ENCODE measurements around the gene PWP2.
"Not testable (repeated sequence)": the region's sequence is repeated elsewhere in the genome, so short reads cannot be mapped to it uniquely, and the experiment has no call there.

PWP2 gene

GRCh38 chr21:44127827-44128226, 20.6 kb downstream of the PWP2 start:
- CTCF ChIA-PET; H3K4me1 ChIP-seq (ENCODE audit: control extremely low read depth in 1 of 4, control insufficient read depth in 4 of 4, insufficient read depth in 4 of 4, low read length in 3 of 4); H3K4me3 ChIP-seq (ENCODE audit: control insufficient read depth in 1 of 7, extremely low read depth in 1 of 7, insufficient read depth in 4 of 7, low read depth in 2 of 7, low read length in 6 of 7); H3K9me3 ChIP-seq (ENCODE audit: control extremely low read depth in 1 of 5, control insufficient read depth in 4 of 5, insufficient read depth in 2 of 5, low read depth in 1 of 5, low read length in 4 of 5); POLR2A ChIA-PET; H3K36me3 ChIP-seq (ENCODE audit: control insufficient read depth in 4 of 4, insufficient read depth in 4 of 4, low read length in 3 of 4); H3K27ac ChIP-seq (ENCODE audit: insufficient read depth in 1 of 2, low read depth in 1 of 2, low read length in 2 of 2, poor library complexity in 1 of 2, severe bottlenecking in 2 of 2); H3K27me3 ChIP-seq (replicated peaks in 2 of 5; ENCODE audit: control insufficient read depth in 4 of 5, insufficient read depth in 5 of 5, low read length in 4 of 5); DNase-seq: not testable (repeated sequence)
- WGBS (ENCODE audit: insufficient coverage): no CpG with 5 or more reads among the region's 19 CpGs

GRCh38 chr21:44133715-44134057, 26.5 kb downstream of the PWP2 start:
- H3K27ac ChIP-seq (ENCODE audit: insufficient read depth in 1 of 2, low read depth in 1 of 2, low read length in 2 of 2, poor library complexity in 1 of 2, severe bottlenecking in 2 of 2); H3K9me3 ChIP-seq (ENCODE audit: control extremely low read depth in 1 of 5, control insufficient read depth in 4 of 5, insufficient read depth in 2 of 5, low read depth in 1 of 5, low read length in 4 of 5); H3K36me3 ChIP-seq (ENCODE audit: control insufficient read depth in 4 of 4, insufficient read depth in 4 of 4, low read length in 3 of 4); H3K4me1 ChIP-seq (ENCODE audit: control extremely low read depth in 1 of 4, control insufficient read depth in 4 of 4, insufficient read depth in 4 of 4, low read length in 3 of 4); CTCF ChIA-PET; DNase-seq; H3K27me3 ChIP-seq (replicated peaks in 2 of 5; ENCODE audit: control insufficient read depth in 4 of 5, insufficient read depth in 5 of 5, low read length in 4 of 5); POLR2A ChIA-PET: not testable (repeated sequence)
- peak overlapping the region in 1 of 7 experiments; percentile 51 for H3K4me3 ChIP-seq (ENCODE audit: control insufficient read depth in 1 of 7, extremely low read depth in 1 of 7, insufficient read depth in 4 of 7, low read depth in 2 of 7, low read length in 6 of 7)
- no CpG with 5 or more reads among the region's 35 CpGs for WGBS (ENCODE audit: insufficient coverage)

GRCh38 chr21:44134732-44135131, 27.5 kb downstream of the PWP2 start:
- H3K9me3 ChIP-seq (ENCODE audit: control extremely low read depth in 1 of 5, control insufficient read depth in 4 of 5, insufficient read depth in 2 of 5, low read depth in 1 of 5, low read length in 4 of 5); CTCF ChIA-PET; H3K27me3 ChIP-seq (replicated peaks in 2 of 5; ENCODE audit: control insufficient read depth in 4 of 5, insufficient read depth in 5 of 5, low read length in 4 of 5); H3K27ac ChIP-seq (ENCODE audit: insufficient read depth in 1 of 2, low read depth in 1 of 2, low read length in 2 of 2, poor library complexity in 1 of 2, severe bottlenecking in 2 of 2); H3K4me3 ChIP-seq (ENCODE audit: control insufficient read depth in 1 of 7, extremely low read depth in 1 of 7, insufficient read depth in 4 of 7, low read depth in 2 of 7, low read length in 6 of 7); H3K36me3 ChIP-seq (ENCODE audit: control insufficient read depth in 4 of 4, insufficient read depth in 4 of 4, low read length in 3 of 4); DNase-seq; POLR2A ChIA-PET; H3K4me1 ChIP-seq (ENCODE audit: control extremely low read depth in 1 of 4, control insufficient read depth in 4 of 4, insufficient read depth in 4 of 4, low read length in 3 of 4): not testable (repeated sequence)
- WGBS (ENCODE audit: insufficient coverage): no CpG with 5 or more reads among the region's 8 CpGs

GRCh38 chr21:44138039-44138438, 30.8 kb downstream of the PWP2 start:
- CTCF ChIA-PET; H3K9me3 ChIP-seq (ENCODE audit: control extremely low read depth in 1 of 5, control insufficient read depth in 4 of 5, insufficient read depth in 2 of 5, low read depth in 1 of 5, low read length in 4 of 5); POLR2A ChIA-PET; DNase-seq; H3K4me1 ChIP-seq (ENCODE audit: control extremely low read depth in 1 of 4, control insufficient read depth in 4 of 4, insufficient read depth in 4 of 4, low read length in 3 of 4); H3K27ac ChIP-seq (ENCODE audit: insufficient read depth in 1 of 2, low read depth in 1 of 2, low read length in 2 of 2, poor library complexity in 1 of 2, severe bottlenecking in 2 of 2); H3K36me3 ChIP-seq (ENCODE audit: control insufficient read depth in 4 of 4, insufficient read depth in 4 of 4, low read length in 3 of 4); H3K4me3 ChIP-seq (ENCODE audit: control insufficient read depth in 1 of 7, extremely low read depth in 1 of 7, insufficient read depth in 4 of 7, low read depth in 2 of 7, low read length in 6 of 7); H3K27me3 ChIP-seq (replicated peaks in 2 of 5; ENCODE audit: control insufficient read depth in 4 of 5, insufficient read depth in 5 of 5, low read length in 4 of 5): not testable (repeated sequence)
- WGBS (ENCODE audit: insufficient coverage): no CpG with 5 or more reads among the region's 15 CpGs

GRCh38 chr21:44139787-44140551, 32.8 kb downstream of the PWP2 start:
- CTCF ChIA-PET; H3K36me3 ChIP-seq (ENCODE audit: control insufficient read depth in 4 of 4, insufficient read depth in 4 of 4, low read length in 3 of 4); H3K27ac ChIP-seq (ENCODE audit: insufficient read depth in 1 of 2, low read depth in 1 of 2, low read length in 2 of 2, poor library complexity in 1 of 2, severe bottlenecking in 2 of 2); DNase-seq; H3K4me3 ChIP-seq (ENCODE audit: control insufficient read depth in 1 of 7, extremely low read depth in 1 of 7, insufficient read depth in 4 of 7, low read depth in 2 of 7, low read length in 6 of 7); H3K27me3 ChIP-seq (replicated peaks in 2 of 5; ENCODE audit: control insufficient read depth in 4 of 5, insufficient read depth in 5 of 5, low read length in 4 of 5); H3K4me1 ChIP-seq (ENCODE audit: control extremely low read depth in 1 of 4, control insufficient read depth in 4 of 4, insufficient read depth in 4 of 4, low read length in 3 of 4); H3K9me3 ChIP-seq (ENCODE audit: control extremely low read depth in 1 of 5, control insufficient read depth in 4 of 5, insufficient read depth in 2 of 5, low read depth in 1 of 5, low read length in 4 of 5); POLR2A ChIA-PET: not testable (repeated sequence)
- no CpG with 5 or more reads among the region's 30 CpGs for WGBS (ENCODE audit: insufficient coverage)

GRCh38 chr21:44140552-44140932, 33.3 kb downstream of the PWP2 start:
- H3K27ac ChIP-seq (ENCODE audit: insufficient read depth in 1 of 2, low read depth in 1 of 2, low read length in 2 of 2, poor library complexity in 1 of 2, severe bottlenecking in 2 of 2); POLR2A ChIA-PET; H3K9me3 ChIP-seq (ENCODE audit: control extremely low read depth in 1 of 5, control insufficient read depth in 4 of 5, insufficient read depth in 2 of 5, low read depth in 1 of 5, low read length in 4 of 5); DNase-seq; H3K27me3 ChIP-seq (replicated peaks in 2 of 5; ENCODE audit: control insufficient read depth in 4 of 5, insufficient read depth in 5 of 5, low read length in 4 of 5); H3K4me3 ChIP-seq (ENCODE audit: control insufficient read depth in 1 of 7, extremely low read depth in 1 of 7, insufficient read depth in 4 of 7, low read depth in 2 of 7, low read length in 6 of 7); H3K4me1 ChIP-seq (ENCODE audit: control extremely low read depth in 1 of 4, control insufficient read depth in 4 of 4, insufficient read depth in 4 of 4, low read length in 3 of 4); CTCF ChIA-PET; H3K36me3 ChIP-seq (ENCODE audit: control insufficient read depth in 4 of 4, insufficient read depth in 4 of 4, low read length in 3 of 4): not testable (repeated sequence)
- WGBS (ENCODE audit: insufficient coverage): no CpG with 5 or more reads among the region's 18 CpGs

- H3K4me1 ChIP-seq (ENCODE audit: control extremely low read depth in 1 of 4, control insufficient read depth in 4 of 4, insufficient read depth in 4 of 4, low read length in 3 of 4); DNase-seq; H3K4me3 ChIP-seq (ENCODE audit: control insufficient read depth in 1 of 7, extremely low read depth in 1 of 7, insufficient read depth in 4 of 7, low read depth in 2 of 7, low read length in 6 of 7); H3K27me3 ChIP-seq (replicated peaks in 2 of 5; ENCODE audit: control insufficient read depth in 4 of 5, insufficient read depth in 5 of 5, low read length in 4 of 5); CTCF ChIA-PET; H3K27ac ChIP-seq (ENCODE audit: insufficient read depth in 1 of 2, low read depth in 1 of 2, low read length in 2 of 2, poor library complexity in 1 of 2, severe bottlenecking in 2 of 2); H3K36me3 ChIP-seq (ENCODE audit: control insufficient read depth in 4 of 4, insufficient read depth in 4 of 4, low read length in 3 of 4); POLR2A ChIA-PET; H3K9me3 ChIP-seq (ENCODE audit: control extremely low read depth in 1 of 5, control insufficient read depth in 4 of 5, insufficient read depth in 2 of 5, low read depth in 1 of 5, low read length in 4 of 5): not testable (repeated sequence)
- WGBS (ENCODE audit: insufficient coverage): no CpG with 5 or more reads among the region's 10 CpGs
Observed at GRCh38 chr21:44142470-44142869, 35.3 kb downstream of the PWP2 start.
